Tibial artery (tissue), 4 donors: ENCODE data around the gene PCDH18.
A peak's percentile ranks its signal among the peaks of the same experiment; 100 is the strongest.

Experiments used
- DNase-seq, 2 donors: peaks; one replicate each; pipeline ENCODE4 v3.0.0-alpha.2; 2019
- H3K27ac ChIP-seq, 2 donors: fragments of 200-600 bp; sonication (generic) in 1 of 2; 1 replicate in 1 of 2; 2 replicates in 1 of 2; pipeline ENCODE4 v1.5.1; 2018 to 2019; ENCODE audit warnings: mild to moderate bottlenecking in 1 of 2
- H3K27me3 ChIP-seq, 2 donors: fragments of 200-600 bp; sonication (generic) in 1 of 2; one replicate each; pipeline versions ENCODE4 v1.5.1 to v1.6.0; 2016 to 2019
- H3K36me3 ChIP-seq, 3 donors: fragments of 200-600 bp; sonication (generic) in 2 of 3; one replicate each; pipeline ENCODE4 v1.5.1; 2016 to 2019; ENCODE audit warnings: mild to moderate bottlenecking in 2 of 3
- H3K4me1 ChIP-seq, 4 donors: fragments of 200-600 bp; sonication (generic) in 2 of 4; 1 replicate in 3 of 4; 2 replicates in 1 of 4; pipeline ENCODE4 v1.5.1; 2016 to 2019
- H3K4me3 ChIP-seq, 2 donors: fragments of 200-600 bp; sonication (generic) in 1 of 2; 1 replicate in 1 of 2; 2 replicates in 1 of 2; pipeline ENCODE4 v1.5.1; 2018 to 2019; ENCODE audit warnings: mild to moderate bottlenecking in 2 of 2
- H3K9me3 ChIP-seq, 3 donors: fragments of 200-600 bp; sonication (generic) in 1 of 3; one replicate each; pipeline ENCODE4 v1.5.1; 2016 to 2019
- CTCF ChIP-seq, 2 experiments: fragments of 200-600 bp in 1 of 2; fragments of 450-650 bp in 1 of 2; IDR thresholded peaks; one replicate each; pipeline ENCODE4 v1.5.1; 2017 to 2019; ENCODE audit warnings: antibody characterized with exemption in 2 of 2, mild to moderate bottlenecking in 1 of 2, moderate library complexity in 1 of 2
- intact Hi-C: fragments of 100-400 bp; cut with DNase I; formaldehyde crosslinking; loops from one replicate; pipeline ENCODE4 v1.15.0; 2023; ENCODE audit warnings: low total_unique reads

Gene PCDH18

GRCh38 chr4:137558951-137559350 lies 26.7 kb upstream of the PCDH18 start:
- no peaks in the 10 kb centered on the region for H3K9me3 ChIP-seq
- no peak overlapping the region for H3K4me3 ChIP-seq
- H3K27ac ChIP-seq = no peak overlapping the region
- no peak for TF ChIP-seq CTCF (IDR thresholded peaks at IDR 0.05)
- H3K36me3 ChIP-seq = no peaks in the 10 kb centered on the region
- intact Hi-C loops = no loop called here
- H3K4me1 ChIP-seq = no peaks in the 10 kb centered on the region
- no peak for DNase-seq
- H3K27me3 ChIP-seq = no peaks in the 10 kb centered on the region

GRCh38 chr4:137545461-137545861 lies 13.2 kb upstream of the PCDH18 start:
- H3K27me3 ChIP-seq = no peaks in the 10 kb centered on the region
- DNase-seq = peak; percentile 53 to 62
- intact Hi-C loops = no loop called here
- H3K4me3 ChIP-seq = no peak overlapping the region
- H3K36me3 ChIP-seq = no peaks in the 10 kb centered on the region
- peak overlapping the region; percentile 18 to 21 for H3K27ac ChIP-seq
- H3K9me3 ChIP-seq = no peaks in the 10 kb centered on the region
- H3K4me1 ChIP-seq = peaks cover 0 to 28% (median 7%) of the 10 kb centered on the region in 4 donors
- peak in 1 of 2 experiments; percentile 30 for TF ChIP-seq CTCF (IDR thresholded peaks at IDR 0.05)

- Histone ChIP-seq H3K4me1 (peaks cover 0 to 28% (median 7%) of the 10 kb centered on the region in 4 donors), H3K36me3 (no peaks in the 10 kb centered on the region), H3K27ac (no peak overlapping the region), H3K4me3 (no peak overlapping the region), H3K27me3 (no peaks in the 10 kb centered on the region), H3K9me3 (no peaks in the 10 kb centered on the region)
- no peak for DNase-seq
- intact Hi-C loops = no loop called here
- no peak for TF ChIP-seq CTCF (IDR thresholded peaks at IDR 0.05)
Measured at GRCh38 chr4:137543648-137544047, 11.4 kb upstream of the PCDH18 start.

- no peaks in the 10 kb centered on the region for H3K27me3 ChIP-seq
- no peak overlapping the region for H3K4me3 ChIP-seq
- H3K36me3 ChIP-seq = no peaks in the 10 kb centered on the region
- H3K27ac ChIP-seq = no peak overlapping the region
- H3K4me1 ChIP-seq = peaks cover 0 to 28% (median 7%) of the 10 kb centered on the region in 4 donors
- no peak for TF ChIP-seq CTCF (IDR thresholded peaks at IDR 0.05)
- H3K9me3 ChIP-seq = no peaks in the 10 kb centered on the region
- intact Hi-C loops = no loop called here
- DNase-seq = no peak
Measured at GRCh38 chr4:137543198-137543597, 10.9 kb upstream of the PCDH18 start.

- H3K27ac ChIP-seq = peak overlapping the region; percentile 21 to 27
- intact Hi-C loops = no loop called here
Measured at GRCh38 chr4:137541876-137542646, 9.8 kb upstream of the PCDH18 start.

More at GRCh38 chr4:137541876-137542646, 9.8 kb upstream of the PCDH18 start:
- Histone ChIP-seq H3K4me1 (peaks cover 0 to 28% (median 7%) of the 10 kb centered on the region in 4 donors), H3K27me3 (no peaks in the 10 kb centered on the region), H3K36me3 (no peaks in the 10 kb centered on the region), H3K9me3 (no peaks in the 10 kb centered on the region), H3K4me3 (peak overlapping the region; percentile 23 to 24)
- no peak for DNase-seq
- no peak for TF ChIP-seq CTCF (IDR thresholded peaks at IDR 0.05)
